ENCODE data around the gene NFATC4.

- TF ChIP-seq POLR2A (IDR thresholded peaks at IDR 0.05), result no peak
- TF ChIP-seq CTCF (IDR thresholded peaks at IDR 0.05), result no peak
Observed at GRCh38 chr14:24323341-24323740, 44.6 kb upstream of the NFATC4 start.

Data from testis (tissue), 2 donors.